Measurements from ENCODE around the gene MXRA7.

DNA sequence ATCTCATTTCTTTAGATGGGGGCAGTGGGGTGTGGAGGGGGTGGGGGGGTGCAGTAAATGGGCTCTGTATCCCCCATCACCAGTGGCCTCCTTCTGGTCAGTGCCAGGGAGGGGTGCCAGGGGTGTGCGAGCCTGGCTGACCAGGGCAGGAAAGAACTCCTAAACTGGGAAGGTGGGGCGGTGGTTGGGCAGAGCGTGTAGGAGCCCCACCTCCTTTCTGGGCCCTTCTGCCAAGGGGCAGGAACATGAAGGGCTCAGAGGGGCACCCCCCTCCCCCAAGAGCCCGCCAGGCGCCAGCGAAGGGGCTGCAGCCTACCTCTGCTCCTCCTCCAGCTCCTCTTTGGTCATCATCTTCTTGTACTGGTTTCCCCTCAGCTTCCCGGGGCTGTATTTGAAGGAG lies 26.0 kb downstream of the MXRA7 start:
- TF ChIP-seq, protein P1, sequence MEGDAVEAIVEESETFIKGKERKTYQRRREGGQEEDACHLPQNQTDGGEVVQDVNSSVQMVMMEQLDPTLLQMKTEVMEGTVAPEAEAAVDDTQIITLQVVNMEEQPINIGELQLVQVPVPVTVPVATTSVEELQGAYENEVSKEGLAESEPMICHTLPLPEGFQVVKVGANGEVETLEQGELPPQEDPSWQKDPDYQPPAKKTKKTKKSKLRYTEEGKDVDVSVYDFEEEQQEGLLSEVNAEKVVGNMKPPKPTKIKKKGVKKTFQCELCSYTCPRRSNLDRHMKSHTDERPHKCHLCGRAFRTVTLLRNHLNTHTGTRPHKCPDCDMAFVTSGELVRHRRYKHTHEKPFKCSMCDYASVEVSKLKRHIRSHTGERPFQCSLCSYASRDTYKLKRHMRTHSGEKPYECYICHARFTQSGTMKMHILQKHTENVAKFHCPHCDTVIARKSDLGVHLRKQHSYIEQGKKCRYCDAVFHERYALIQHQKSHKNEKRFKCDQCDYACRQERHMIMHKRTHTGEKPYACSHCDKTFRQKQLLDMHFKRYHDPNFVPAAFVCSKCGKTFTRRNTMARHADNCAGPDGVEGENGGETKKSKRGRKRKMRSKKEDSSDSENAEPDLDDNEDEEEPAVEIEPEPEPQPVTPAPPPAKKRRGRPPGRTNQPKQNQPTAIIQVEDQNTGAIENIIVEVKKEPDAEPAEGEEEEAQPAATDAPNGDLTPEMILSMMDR (conservative IDR thresholded peaks at IDR 0.05; ENCODE audit: low read length), result no peak
- TF ChIP-seq EZH2phosphoT487 (IDR thresholded peaks at IDR 0.05; ENCODE audit: borderline replicate concordance, low read depth, low read length), result no peak

Data from OCI-LY7 (cell line).